HG03280 (cell line): Measurements from ENCODE around the gene SPECC1L.
"Not testable (repeated sequence)": the region's sequence is repeated elsewhere in the genome, so short reads cannot be mapped to it uniquely, and the experiment has no call there.

Source experiments
- ATAC-seq: cut with Tn5 transposase; IDR thresholded peaks from one replicate; pipeline ENCODE4 v1.9.1; 2021; ENCODE audit warnings: mild to moderate bottlenecking, moderate library complexity; ENCODE audit not compliant: unreplicated experiment

SPECC1L gene

DNA sequence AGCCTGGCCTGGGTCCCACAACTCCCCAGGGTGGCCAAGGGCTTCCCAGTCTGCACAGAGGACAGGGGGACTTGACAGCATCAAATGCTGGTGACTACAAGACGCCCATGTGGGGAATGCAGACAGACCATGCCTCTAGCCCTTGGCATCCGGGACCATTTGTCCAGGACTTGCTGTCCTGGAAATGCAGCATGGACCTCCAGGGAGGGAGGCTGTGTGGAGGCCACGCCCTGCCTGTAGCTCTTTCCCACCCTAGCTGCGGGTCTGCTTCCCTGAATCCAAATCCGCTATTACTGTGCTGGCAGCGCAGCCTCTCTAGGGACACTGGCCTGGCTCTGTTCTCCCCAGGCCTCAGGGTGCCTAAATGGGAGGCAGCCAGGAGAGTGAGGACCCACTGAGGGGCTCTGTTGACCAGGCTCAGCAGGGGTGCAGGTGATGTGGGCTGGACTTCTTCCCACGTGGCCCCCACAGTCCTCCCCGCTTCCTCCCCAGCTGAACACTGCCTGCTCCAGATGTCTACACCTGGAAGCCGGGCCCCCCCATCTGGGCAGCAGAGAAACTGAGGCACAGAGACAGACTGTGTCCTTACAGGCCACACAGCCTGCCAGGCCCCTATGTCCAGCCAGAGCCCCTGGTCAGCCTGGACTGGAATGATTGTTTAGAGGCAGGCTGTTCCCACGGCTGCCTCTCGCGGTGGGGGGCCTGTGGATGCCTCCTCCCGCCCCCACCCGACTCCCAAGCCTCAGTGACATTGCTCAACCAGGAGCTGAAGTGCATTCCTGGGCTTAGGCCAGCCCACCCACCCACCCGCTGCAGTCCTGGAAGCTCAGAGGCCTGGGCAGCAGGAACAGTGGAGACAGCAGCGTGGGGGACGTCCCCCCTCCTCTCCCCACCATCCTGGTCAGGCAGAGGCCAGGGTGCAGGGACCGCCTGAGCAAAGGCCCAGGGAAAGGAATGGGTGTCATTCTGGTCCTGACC is 24.8 kb upstream of the SPECC1L start:
- ATAC-seq, result not testable (repeated sequence)

DNA sequence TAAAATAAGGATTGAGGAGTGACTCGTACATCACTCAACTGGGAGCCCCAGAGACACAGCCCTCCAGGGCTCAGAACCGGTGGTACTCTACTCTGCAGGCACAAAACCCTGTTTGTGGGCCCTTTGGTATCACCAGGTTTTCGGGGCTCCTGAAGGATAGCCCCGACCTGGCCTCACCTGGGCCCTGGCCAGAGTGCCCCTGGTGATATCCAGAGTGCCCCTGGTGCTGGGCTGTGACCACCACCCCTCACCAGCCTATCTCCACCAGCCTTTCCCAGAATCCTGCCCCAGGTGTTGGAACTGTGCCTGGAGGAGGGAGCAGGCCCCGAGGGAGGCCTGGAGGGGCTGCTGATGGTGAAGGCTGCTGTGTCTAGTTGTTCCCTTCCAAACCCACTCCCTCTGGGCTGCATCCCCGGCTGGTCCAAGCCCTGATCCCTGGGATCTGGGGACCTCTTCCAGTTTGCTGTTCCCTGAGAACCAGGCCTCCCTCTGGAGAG is 23.6 kb upstream of the SPECC1L start:
- ATAC-seq, result no peak

DNA sequence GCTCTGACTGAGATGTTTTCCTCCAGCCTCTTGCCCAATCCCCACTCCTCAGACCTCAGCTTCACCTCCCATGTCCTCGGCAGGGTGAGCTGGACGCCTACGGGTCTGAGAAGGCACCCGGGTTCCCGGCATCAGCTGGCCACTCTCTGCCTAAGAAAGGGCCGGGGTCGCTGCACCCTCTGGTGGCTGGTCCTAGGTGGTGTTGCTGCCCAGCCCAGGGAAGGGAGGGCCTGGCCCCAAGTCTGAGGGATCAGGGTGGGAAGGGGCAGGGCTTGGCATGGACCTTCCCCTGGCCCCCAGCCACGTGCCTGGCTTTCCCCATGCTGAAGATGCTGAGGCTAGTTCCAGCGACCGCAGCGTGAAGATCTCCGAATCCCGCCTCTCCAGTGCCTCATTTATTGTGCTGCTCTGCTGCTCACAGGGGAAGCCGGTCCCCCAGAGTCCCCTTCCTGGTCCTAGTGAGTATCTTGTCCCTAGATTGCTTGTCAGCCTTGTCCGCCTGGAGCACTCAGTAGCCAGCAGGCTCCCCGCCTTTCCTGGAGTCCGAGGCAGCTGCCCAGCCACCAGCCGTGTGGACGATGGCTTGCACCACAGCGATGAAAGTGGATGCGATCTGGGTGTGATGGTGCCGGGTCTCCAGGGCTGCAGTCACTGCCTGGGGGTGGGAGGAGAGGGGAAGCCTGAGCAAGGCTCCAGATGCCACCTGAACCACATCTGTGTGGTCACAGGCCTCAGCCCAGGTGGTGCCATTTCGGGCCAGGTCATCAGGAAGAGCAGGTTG is 22.9 kb upstream of the SPECC1L start:
- no peak for ATAC-seq

DNA sequence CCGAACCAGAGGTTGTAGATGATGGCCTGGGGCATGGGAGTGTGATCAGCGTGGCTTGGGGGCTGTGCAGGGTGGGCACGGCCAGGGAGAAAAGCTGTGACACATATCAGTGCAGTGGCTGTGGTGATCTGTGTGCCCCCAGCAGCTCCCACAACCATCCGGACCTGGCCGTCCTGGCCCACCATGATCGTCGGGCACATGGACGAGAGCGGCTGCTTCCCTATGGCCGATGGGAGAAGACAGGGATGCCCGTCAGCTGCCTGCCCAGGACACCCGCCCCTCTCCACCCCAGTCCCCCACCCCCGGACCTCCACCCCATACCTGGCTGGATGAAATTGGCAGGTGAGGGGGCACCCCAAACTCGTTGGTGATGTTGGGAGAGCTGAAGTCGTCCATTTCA is 22.0 kb upstream of the SPECC1L start:
- not testable (repeated sequence) for ATAC-seq

DNA sequence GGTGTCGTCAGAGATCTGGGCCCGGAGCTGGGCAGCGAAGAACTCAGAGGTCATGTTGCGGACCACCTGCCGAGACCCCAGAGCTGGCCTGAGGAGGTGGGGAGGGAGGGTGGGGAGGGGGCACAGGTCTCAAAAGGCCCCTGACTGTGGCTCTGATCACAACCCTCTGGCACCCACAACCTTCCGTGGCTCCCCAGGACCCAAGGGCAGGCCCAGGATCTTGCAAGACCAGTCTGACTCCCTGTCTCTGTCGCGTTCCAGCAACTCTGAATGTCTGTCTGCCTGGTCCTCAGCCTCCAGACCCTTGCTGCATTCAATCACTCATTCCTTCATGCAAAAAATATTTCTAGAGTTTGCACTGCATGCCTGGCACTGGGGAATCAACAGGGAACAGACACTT is 21.2 kb upstream of the SPECC1L start:
- ATAC-seq, result not testable (repeated sequence)

DNA sequence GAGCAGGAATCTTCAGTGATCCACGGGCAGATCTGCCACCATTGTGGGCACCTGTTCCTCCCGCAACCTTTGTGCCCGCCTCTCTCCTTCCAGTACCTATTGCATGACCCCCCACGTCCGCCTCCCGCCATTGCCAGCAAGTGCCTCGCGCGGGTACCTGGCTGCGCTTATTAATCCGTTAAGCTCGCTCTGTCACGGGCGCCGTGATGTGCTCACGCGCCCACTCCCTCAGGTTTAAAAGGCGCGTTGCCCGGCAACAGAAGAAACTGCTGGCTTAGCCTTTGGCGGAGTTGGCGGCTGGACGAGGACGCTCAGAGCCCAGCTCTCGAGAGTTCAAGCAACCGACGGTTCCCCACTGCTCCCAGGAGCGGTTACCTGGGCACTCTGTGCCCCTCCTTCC is 19.3 kb upstream of the SPECC1L start:
- ATAC-seq, result not testable (repeated sequence)

DNA sequence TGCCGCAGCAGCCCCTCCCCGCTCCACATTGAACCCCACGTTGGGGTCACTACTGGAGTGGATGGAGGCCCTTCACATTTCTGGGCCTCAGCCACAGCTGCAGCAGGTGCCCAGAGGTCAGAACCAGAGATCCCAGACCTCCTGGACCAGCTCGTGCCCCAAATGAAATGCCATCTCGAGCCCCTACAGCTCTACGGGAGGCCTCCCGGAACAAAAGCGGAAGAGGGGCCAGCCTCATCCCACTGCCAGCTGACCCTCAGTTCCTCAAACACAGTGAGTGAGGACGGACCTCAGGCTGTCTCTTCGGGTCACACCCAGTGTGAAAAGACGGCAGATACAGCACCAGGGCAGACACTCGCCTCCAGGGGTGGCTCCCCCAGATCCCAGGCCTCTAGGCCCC is 17.5 kb upstream of the SPECC1L start:
- ATAC-seq, result not testable (repeated sequence)

DNA sequence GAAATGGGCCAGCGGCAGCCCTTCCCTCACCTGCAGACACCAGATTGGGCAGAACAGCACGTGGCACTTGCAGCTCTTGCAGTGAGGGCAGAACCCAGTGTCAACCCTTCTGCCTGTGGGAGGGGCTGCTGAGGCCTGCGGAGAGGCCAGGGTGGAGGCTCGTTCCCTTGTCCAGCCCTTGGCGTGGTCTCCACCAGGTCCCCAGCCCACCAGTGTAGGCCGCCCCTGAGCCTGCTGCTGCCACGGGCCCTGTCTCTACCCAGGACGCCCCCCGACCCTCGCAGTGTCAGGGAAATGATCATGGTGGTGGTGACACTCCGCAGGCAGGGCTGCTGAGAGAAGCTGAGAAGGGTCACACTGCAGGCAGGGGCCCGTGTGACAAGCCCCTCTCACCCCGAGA is 14.5 kb upstream of the SPECC1L start:
- ATAC-seq, result not testable (repeated sequence)

DNA sequence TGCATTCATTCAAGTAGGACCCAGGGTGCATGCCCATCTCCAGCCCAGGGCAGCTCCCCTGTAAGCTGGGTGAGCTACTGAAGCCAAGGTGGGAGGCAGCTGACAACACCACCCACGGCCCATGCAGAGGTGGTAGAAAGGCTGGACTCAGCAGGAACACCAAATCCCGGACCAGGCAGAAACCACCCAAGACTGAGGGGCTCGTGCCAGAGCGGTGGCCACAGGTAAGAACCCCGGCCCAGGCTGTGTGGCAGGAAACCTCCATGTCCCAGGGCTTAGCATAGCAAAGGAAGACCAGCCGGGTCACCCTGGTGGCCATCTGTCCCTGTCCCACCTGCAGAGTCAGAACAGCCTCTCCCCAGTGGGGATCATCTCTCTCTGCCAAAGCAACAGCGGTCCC is 13.9 kb upstream of the SPECC1L start:
- ATAC-seq, result not testable (repeated sequence)

DNA sequence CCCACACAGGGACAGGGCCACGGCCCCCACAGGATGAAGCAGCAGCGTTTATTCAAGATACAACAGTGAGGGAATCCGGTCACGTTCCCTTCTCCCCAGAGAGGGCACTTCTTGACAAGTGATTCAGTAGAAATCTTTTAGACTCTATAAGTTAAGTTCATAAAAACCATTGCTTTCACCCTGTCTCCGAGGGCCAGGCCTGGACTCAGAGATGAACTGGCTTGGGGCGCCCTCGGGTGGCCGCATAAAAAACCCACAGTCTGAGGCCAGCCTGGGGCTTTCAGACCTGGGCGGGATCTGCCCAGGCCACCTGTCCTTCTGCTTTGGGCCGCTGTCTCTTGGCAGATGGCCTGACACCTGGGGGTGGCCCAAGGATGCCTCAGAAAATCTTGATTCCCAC is 11.2 kb upstream of the SPECC1L start:
- not testable (repeated sequence) for ATAC-seq

DNA sequence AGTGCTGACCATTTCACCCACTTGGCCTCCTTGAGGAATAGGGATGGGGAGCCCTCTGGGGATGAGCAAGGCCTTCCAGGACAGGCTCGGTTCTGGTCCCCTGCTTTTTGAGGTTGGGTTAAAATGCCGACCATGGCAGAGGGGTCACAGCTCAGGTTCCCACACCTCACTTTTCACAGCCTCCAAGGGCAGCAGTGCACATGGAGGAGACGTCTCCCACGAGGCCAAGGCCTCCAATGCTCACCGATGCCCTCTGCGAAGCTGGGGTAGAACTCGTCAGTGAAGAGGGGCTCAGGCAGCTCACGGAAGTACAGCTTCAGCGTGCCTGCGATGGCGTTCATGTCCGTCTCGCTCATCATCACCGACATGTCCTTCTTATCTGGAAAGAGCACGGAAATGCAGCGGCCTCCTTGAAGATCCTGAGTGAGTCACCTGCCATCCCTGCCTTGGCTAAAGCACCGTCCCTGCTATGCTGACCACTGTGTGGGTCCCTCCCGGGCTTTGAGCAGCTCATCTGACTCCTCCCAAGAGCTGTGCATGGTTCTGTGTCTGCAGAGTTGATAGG is 8.4 kb upstream of the SPECC1L start:
- ATAC-seq, result not testable (repeated sequence)

DNA sequence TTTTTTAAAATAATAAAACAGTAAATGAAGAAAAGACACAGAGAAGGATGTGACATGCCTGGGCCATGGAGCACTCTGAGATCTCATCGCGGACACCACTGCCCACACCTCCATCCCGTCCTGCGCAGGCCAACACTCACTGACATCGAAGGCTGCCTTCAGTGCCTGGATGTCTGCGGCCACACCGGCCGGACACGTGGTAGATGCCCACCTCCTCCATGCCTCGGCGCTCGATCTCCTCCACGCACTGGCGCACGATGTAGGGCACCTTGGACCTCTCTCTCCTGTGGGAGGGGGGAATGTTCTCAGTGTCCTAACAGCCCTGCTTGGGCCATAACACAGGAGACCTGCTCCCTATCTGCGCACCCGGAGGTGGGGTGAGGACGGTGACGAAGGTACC is 7.2 kb upstream of the SPECC1L start:
- not testable (repeated sequence) for ATAC-seq

DNA sequence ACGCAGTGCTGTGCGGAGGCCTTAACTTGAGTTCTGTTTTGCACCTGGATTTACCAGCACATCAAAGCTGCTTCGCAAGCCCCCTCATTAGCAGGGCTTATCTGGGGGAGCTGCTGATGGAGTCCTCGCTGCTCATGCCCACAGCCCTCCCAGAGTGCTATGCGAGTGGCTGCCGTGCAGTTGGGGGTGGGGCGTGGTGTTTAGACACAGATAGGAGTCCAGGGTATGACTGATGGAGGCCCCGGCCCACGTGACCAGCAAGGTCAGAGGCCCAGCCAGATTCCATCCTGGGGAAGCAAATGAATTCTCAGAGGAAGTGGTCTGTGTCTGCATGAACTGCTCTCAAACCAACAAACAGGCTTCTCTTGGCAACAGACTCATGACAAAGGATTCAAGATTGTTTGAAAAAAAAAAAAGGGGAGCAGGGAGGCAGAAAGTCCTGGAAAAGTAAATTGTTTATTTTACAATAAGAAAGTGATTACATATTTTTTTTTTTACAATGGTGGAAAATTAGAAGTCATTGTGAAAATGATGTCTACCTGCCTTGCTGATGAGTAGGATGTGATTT is 6.2 kb upstream of the SPECC1L start:
- not testable (repeated sequence) for ATAC-seq

DNA sequence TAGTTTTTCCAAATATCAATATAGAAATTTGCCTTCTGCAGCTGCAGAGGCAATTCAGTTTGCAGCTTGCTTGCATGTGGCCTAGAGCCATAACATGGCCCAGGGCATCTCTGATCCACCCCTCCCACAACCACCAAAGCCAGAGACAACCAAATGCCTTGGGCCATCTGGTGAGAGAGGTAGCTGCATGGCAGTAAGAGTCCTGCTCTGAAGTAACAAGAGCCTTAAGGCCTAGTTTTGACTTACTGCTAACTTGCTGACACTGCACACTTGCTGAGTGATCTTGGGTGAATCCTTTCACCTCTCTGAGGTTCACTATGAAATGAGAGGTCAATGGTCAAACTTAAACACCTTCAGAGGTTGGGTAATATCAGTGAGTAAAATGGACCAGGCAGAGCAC is 4.9 kb upstream of the SPECC1L start:
- no peak for ATAC-seq

DNA sequence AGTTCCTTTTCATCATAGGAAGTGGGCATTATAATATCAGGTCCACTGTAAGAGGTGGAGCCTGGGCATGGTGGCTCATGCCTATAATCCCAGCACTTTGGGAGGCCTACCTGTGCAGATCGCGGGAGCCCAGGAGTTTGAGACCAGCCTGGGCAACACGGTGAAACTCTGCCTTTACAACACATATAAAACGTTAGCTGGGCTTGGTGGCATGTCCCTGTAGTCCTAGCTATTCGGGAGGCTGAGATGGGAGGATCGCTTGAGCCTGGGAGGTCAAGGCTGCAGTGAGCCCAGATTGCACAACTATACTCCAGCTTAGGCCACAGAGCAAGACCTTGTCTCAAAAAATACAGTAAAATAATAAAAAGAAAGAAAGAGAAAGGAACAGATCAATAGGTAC is 4.1 kb upstream of the SPECC1L start:
- not testable (repeated sequence) for ATAC-seq

DNA sequence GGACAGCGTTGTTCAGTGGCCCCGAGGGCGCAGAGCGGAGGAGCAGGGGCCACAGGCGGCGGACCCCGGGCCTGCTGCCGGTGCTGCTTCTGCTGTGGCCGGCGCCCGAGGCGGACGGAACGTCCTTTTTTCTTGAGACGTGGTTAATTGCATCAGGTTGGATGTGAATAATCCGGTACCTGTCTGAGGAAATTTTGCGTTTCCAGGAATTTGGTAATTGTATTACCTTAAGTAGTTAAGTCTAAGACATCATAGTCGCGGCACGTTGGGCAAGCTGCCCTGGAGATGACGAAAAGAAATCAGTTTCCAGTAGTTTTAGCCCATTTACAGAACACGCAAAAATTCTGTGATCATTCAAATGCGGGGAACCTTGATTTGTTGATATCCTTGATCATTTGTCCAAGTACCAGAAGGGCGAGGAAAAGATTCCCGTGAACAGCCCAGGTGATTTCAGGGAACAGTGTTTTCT is 789 bp downstream of the SPECC1L start:
- no peak for ATAC-seq

DNA sequence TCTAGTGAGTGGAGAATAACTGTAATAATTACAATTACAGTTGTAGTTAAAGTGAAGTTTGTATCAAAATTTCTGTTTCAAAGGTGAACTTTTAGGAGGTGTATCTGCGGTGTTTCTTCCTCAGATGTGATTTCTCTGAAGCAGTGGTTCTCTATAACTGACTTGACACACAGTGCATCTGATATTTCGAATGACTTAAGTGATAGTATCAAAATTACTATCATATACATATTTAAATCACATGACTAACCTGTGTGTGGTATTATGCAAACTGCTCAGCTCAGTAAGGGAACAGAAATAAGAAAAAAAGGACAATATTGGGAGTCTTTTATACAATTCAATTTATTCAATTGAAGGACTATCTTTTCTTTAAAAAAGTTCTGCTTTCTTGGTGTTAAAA is 2.4 kb downstream of the SPECC1L start:
- not testable (repeated sequence) for ATAC-seq

DNA sequence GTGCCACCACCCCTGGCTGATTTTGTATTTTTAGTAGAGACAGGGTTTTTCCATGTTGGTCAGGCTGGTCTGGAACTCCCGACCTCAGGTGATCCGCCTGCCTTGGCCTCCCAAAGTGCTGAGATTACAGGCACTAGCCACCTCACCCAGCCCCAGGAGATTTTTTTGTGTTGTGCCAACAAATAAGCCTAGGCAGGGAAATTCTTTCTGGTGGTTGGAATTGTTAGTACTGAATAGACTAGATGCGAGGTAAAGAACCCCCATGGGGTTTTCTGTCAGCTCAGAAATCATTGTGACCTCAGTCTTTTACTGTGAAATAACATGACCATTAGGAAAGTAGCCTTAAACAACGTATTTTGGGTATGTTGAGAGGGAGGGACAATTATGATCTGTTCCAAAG is 3.3 kb downstream of the SPECC1L start:
- ATAC-seq, result not testable (repeated sequence)

DNA sequence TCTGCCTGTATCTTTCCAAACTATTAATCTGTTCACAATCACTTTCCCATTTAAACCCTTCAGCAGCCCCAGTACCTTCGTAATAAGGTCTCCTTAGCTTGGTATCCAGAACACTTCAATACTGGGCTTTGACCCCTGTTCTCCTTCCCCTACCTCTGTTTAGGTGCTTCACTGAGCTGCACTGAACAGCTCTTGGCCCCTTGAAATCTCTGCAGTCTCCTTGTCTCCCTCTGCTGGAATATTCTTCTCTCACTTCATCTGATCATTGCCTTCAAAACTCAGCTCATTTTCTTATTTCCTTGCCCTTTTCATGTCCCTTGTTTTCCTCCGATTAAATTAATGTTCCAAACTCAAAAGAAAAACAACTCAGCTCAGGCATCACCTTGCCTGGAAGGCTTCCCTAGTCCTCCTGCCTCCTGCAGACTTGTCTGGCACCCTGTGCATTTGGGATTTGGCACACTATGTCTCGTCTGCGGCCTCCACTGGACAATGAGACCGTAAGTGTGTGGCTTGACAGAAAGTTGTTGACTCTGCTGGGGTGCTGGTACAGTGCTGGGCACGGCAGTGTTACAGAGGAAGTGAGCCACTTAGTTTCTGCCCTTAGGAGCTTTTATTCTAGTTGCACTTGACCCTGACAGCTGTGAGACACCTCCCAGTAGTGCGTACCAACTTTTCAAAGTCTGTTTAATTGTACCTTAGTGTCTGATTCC is 4.2 kb downstream of the SPECC1L start:
- not testable (repeated sequence) for ATAC-seq

DNA sequence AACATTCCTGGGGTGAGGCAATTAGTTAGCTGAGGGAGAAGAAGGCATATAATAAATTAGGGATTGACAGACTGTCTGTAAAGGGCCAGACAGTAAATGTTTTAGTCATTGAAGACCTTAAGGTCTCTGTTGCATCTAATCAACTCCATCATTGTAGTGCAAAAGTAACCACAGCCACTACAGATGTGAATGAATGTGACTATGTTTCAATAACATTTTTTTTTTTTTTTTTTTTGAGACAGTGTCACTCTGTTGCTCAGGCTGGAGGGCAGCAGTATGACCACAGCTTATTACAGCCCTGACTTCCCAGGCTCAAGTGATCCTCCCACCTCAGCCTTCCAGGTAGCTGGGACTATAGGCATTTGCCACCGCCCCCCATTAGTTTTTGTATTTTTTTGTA is 9.7 kb downstream of the SPECC1L start:
- not testable (repeated sequence) for ATAC-seq
